Measurements from ENCODE around the gene RXRA. TPM values are rescaled to one million over a fixed set of nuclear protein-coding genes. Genes with fewer than 3 reads are reported as not detected.

The RXRA gene
- total RNA-seq, 1 experiment from 2014 or later, result 20.4 TPM

DNA sequence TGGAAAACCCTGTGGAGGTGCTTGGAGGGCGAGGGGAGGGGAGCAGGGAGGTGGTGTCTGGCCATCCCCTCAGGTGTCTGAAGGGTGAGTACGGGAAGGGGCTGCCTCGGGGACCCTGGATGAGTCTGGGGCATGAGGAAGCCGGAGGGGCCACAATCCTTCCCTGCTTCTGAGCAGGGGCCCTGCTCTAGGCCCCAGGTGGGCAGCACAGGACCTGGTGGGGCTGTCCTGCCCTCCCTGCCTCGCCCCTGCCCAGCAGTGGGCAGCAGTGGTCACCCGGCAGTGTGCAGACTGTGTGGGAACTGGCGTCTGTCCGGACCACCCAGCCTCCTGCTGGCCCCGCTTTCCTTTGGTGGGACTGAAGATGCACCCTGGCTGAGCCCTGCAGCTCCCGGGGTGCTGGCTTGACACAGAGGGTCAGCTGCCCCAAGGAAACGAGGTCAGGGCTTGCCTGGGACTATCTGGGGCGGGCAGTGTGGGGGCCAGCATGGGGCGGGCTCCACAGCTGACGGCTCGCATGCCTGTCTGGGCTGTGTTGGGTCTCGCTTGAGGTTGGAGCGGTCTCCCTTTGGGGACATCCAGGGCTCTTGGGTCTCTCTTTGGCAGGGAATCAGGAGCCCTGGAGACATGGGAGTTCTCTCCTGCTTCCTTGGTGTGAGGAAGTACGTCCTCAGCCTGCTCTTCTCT, 26.1 kb downstream of the RXRA start:
- DNase-seq (ENCODE audit: low read depth), result no peak

DNA sequence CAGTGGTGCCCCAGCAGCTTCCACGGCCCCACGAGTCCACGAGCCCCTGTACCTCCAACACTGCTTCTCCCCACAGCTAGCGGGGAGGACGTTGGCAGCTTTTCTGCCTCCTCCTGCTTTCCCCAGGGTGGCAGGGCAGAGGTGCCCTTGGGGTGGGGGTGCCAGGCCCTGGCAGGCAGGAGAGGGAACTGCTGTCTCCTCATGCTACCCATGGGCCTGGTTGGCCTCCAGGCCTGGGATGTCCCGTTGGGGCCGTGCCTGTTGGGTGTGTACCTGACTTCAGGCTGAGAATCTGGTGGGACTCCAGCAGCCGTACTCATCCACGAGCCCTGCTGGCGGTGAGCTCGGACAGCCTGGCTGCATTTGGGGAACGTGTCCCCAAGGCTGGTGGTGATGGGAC, 27.3 kb downstream of the RXRA start:
- no peak for DNase-seq (ENCODE audit: low read depth)

GRCh38 chr9:134355158-134355557, 28.9 kb downstream of the RXRA start:
- DNase-seq (ENCODE audit: low read depth), result no peak

DNA sequence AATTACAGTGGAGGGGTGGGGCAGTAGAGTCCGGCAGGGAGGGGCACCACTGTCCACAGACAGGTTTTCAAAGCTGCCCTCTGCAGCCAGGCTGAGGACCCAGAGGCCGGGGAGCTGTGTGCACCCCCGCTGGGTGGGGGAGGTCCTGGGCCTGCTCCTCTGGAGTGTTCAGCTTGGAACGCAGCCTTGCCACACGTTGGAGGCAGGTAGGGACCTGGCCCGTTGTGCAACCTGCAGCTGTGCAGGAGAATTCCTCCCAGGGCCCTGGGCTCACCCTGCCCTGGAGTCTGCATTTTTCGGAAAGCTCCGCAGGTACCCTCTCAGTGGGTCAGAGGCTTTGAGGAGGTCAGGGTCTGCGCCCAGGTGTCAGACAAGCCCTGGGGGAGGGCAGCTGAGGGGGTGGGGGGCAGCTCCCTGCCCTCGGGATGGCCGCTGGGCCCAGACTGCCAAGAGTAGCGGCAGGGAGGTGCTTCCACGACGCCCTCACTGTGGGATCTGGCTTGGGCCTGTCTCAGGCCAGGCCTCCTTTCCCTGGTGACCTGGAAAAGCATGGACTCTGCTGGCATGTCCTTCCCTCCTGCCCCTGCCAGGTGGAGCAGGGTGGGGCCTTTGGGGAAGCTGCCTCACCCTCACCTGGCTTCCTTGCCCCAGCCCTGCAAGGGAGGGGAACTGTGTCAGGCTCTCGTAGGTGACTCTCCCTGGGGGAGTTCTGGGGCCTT, 29.5 kb downstream of the RXRA start:
- DNase-seq (ENCODE audit: low read depth), result no peak

DNA sequence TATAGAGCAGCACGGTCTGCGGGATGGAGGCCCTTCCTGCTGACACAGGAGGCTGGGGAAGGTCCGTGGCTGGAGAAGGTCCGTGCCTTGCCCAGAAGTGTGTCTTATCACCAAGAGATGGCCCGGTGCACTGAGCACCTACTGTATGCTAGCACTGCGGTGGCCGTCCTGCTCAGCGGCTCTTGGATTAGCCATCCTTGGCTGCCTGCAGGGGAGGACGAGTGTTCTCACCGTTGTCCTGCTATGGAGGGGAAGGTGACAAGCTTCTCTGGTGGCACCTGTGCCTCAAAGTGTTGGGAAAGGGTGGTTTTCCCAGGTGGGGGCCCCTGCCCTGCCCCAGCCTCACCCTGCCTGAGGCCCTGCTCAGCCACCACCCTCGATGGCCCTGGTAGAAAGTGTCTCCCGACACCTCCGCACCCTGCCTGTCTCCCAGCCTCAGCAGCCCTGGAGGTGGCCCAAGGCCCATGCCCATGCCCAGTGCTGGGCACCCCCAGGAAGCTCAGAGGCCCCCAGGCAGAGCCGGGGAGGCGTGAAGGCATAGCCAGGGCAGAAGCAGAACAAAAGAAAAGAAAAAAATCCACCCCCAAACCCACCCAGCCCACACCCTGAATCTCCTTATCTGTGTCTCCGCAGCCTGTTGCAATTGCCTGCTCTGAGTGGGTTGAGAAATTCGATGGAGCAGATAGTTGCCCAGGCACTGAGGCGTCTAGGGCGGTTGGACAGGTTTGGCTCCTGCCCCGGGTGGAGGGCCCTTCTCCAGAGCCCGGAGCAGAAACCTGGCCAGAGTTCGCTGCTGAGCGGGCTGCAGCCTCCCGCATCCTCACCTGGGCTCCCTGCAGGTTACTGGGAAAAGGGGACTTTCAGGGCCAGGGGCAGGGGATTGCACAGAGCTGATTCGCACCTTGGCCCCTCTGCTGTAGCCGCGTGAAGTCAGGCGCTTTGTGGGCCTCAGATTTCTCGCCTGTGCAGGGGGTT, 30.5 kb downstream of the RXRA start:
- no peak for DNase-seq (ENCODE audit: low read depth)

DNA sequence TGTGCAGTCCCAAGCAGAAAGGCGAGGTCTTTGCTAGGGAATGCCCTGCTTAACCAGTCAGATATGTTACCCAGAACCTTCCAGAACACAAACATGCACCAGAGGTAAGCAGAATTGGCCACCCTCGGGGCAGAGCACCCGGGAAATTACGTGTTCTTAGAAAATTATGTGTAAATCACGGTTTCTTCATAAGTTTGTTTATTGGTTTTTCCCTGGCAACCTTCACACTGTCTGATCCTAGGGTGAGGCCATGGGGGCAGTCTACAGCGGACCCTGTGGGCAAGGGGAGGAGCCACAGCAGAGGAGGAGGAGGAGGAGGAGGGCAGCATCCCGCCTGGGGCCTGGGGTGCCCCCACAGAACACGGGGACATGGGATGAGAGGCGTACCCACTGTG, 31.4 kb downstream of the RXRA start:
- DNase-seq (ENCODE audit: low read depth), result no peak

DNA sequence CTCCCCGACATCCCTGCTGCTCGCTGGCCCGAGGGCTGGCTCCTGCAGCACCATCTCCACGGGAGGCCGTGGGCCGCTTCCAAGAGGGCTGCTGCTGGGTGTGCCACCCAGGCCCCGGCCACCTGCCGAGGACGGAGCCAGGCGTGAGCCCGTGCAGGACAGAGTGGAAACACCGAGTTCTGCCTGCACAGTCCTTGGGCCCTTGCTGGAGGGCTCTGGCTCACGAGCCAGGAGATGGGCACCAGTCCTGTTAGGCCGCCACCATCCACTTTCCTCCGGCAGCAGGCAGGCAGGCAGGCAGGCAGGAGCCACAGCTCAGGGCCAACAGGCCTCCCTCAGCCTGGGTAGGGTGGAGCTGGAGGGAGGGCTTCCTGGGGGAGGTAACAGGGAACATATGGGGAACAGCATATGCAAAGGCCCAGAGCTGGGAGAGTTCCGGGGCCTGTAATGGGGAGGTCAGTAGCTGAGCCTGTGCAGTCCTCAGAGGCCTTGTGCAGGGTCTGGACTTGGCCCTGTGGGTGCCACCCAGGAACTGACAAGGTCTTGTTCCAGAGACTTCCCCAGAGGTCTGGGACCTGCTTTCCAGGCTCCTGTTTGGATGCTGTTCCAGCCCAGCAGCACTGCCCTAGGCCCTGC, 31.9 kb downstream of the RXRA start:
- no peak for DNase-seq (ENCODE audit: low read depth)

DNA sequence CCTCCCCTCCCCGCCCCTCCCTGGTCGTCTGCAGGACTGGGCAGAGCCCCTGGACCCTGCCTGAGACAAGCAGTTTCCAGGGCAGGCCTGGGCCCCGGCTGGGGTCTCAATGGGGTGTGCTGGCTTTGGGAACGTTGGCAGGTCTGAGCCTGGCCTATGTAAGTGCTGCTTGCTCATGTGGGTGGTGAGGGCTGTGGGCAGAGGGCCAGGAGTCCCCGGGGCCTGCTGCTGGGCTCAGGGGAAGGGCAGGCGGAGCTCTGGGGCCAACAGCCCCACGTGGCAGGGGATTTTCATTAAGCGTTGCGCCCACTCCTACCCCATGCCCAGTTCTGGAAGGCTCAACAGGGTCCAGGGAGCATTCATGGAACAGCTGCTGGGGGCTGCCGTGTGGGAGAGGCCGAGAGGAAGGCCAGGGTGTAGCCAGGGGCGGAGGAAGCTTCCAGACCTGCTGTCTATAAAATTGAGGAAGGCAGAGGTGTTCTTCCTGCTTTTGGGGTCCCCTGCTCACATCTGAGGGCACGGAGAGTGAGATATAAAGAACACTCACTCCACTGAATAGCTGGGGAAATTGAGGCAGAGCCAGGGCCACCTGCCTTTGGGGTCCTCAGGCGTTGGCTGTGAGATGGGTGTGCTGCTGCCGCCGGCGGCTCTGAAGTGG, 32.5 kb downstream of the RXRA start:
- DNase-seq (ENCODE audit: low read depth), result no peak

DNA sequence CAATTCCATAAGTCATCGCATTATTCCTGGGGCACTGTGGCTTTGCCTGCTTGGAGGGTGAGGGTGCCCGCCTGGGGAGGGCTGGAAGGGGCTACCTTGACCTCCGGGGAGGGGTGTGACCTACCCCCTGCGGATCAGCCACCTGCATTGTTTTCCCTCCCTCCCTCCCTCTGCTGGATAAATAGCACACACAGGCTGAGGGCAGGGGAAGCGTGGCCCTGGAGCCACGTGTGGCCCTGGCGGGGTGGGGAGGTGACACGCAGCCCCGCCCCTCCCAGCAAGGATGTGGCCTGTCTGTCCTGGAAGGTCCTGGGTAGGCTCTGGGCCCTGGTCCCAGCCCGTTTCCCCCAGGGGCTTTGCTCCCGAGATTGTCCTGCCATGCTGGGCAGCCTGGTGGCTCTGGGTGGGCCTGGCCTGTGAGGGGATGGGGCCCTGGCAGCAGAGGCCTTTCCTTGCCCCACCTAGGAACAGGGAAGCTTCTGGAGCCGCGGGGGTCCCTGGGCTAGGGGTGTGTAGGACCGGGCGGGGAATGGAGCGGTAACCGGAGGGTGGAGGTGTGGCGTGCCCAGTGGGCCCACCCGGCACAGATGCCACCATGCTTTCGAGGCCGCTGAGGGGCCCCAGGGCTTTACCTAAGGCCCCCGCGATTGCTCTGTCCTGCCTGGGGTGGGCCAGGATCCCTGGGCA, 33.4 kb downstream of the RXRA start:
- no peak for DNase-seq (ENCODE audit: low read depth)

- no peak for DNase-seq (ENCODE audit: low read depth)
Observed at GRCh38 chr9:134360180-134360759, 34.0 kb downstream of the RXRA start.

GRCh38 chr9:134360897-134361296, 34.6 kb downstream of the RXRA start:
- DNase-seq (ENCODE audit: low read depth), result no peak

DNA sequence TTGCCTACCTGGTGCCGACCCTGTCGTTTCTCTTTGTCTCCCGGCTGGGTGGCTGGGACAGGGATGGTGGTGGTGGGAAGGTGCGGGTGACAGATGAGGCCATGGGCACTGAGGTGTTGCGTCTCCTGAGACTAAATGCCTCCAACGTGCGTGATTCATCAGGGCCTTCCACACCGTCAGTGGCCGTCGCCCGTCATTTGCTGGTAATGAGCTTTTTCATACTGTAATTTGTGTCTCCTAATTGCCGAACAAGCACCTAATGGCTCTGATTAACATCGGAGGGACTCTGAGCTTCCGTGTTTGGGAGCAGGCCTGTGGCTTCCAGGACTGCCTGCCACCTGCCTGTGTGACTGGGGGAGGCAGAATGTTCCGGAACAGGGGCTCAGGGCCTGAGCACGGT, 35.2 kb downstream of the RXRA start:
- DNase-seq (ENCODE audit: low read depth), result no peak

DNA sequence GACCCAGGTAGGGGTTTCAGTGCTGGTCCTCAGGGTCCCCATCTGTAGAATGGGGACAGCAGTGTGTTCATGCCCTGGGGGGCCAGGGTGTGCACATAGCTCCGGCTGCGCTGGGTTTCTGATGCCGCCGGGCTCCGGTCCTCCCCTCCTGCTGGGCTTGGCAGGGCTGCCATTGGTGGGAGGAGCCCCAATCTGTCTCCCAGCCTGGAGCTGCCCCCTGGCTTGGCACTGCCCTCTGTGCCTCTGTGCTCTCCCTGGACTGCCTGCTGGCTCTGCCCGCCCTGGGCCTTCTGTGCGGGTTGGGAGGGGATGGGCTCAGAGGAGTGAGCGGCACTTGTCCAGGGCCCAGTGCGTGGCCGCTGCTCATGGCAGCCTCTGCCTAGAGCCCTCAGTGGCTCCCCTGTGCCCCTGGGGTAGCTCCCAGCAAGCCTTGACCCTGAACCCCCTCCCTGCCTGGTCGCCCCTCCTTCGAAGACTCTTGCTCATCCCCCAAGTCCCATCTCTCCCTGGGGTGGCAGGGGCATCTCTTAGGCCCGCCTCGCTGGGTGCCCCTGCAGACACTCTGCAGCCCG, 35.7 kb downstream of the RXRA start:
- DNase-seq (ENCODE audit: low read depth), result no peak

DNA sequence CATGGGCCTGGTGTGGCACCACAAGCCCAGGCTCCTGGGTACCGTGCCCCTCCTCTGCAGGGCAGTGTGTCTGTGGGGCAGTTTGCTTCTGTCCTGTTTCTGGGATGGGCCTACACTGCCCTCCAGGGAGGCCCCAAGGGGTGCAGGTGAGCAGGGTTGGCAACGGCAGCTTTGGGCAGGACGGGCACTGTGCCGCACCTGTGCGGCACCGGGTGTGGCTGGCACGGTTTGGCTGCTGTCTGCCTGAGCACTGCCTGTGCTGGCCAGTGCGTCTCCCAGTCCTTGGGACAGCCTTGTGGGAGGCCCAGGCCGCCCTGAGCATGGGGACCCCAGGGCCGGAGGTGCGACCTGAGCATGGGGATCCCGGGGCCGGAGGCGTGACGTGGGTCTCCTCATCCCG, 37.2 kb downstream of the RXRA start:
- DNase-seq (ENCODE audit: low read depth), result no peak

DNA sequence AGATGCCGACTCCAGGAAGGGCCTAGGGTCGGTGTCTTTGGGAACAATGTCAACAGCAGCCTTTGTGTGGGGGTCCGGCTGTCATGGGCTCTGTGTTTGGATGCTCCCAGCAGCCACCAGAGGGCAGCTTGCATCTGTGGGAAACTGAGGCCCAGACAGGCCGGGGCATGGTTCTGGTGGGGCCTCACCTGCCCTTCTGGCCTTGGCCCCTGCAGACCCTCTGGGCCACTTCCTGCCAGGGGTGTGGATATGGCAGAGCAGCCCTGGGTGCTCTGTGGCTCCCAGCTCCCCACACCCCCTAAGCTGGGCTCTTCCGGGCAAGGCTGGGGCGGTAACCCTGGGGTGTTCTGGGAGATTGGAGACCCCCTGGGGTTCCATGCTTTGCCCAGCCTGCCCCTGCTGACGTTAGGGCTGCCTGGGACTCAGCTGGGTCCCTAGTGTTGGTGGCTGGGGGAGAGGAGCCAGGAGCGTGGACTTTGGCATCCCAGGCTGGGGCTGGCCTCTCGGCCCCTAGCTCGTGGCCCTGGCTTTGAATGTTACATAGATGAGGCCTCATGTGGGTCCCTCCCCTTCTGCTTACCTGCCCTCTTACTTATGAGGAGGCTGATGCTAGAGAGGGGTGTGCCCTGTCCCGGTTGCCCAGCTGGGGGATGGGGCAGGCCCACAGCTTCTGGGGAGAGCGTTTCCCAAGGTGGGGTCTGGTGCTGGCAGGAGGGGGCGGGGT, 38.3 kb downstream of the RXRA start:
- no peak for DNase-seq (ENCODE audit: low read depth)

DNA sequence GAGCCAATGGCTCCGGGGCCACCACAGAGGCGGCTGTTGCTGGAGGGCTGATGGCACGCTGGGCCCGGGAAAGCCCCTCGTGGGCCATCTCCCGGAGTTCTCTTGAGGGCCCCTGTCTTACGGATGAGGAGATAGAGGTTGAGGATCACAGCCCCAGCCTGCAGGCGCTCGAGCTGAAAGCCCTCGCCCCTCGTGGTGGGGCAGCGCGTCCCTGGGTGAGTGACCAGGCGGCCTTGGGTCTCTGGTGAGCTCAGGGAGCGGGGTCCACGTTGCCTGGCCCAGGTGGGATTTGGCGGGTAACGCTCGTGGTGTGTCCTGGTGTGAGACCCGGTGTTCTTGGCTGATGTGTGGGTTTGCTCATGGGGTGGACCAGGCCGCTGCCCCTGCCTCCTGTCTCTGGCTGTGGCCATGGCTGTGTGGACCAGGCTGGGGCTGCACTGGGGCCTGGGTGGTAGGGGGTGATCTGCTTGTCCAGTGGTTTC, 38.9 kb downstream of the RXRA start:
- no peak for DNase-seq (ENCODE audit: low read depth)

DNA sequence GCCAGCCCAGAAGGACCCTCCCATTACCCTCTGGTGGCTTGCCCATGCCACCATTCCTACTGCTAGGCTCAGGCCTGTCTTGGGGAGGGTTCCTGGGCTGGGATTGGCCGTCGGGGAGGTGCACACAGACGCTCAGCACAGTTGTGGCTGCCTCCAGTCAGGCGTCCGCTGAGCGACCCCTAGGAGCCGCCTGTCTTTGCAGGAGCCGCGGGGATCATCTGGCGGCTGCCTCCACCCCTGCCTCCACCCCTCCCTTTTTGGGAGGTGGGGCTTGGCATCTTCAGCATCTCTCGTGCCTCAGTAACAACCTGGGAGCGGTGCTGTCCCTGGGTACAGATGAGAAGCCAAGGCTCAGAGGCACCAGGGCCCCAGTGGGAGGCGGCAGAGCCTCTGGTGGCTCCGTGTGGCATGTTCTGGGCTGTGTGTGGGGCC, 39.6 kb downstream of the RXRA start:
- DNase-seq (ENCODE audit: low read depth), result no peak

- DNase-seq (ENCODE audit: low read depth), result no peak
Observed at GRCh38 chr9:134366223-134367031, 40.2 kb downstream of the RXRA start.

Measured in LHCN-M2 (cell line).